HG03139 (cell line): ENCODE measurements around the gene ATP4A.
A peak's percentile ranks its signal among the peaks of the same experiment; 100 is the strongest.

ENCODE experiments used
- ATAC-seq: cut with Tn5 transposase; IDR thresholded peaks from one replicate; pipeline ENCODE4 v1.9.1; 2021; ENCODE audit not compliant: unreplicated experiment

Gene ATP4A

DNA sequence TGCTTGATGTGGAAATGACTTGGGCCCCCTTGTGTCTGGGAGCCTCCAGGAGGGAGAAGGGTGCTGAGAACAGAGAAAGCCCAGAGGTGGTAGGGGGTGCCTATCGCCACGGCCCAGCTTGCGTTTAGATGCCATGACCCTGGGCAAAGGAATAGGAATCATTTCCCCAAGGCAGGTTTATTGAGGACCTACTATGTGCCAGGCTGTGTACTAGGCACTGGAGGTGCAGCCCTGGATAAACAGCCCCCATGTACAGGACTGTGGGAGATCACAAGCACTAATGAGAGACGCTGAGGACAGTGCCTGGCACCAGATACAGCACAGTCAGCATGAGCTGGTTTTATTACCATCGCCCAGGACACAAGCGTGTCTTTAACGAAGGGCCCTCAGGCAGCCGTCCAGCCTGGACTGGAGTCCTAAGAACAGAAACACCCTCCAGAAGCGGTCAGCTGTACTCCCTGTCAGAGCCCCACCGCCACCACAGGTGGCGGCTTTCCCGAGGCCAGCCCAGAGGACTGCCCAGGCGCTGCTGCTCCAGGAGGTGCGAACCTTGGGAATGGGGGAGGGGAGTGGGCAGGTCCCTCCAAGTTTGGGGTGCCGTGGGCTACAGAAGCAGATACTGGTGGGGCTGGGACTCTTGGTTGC, 13.5 kb downstream of the ATP4A start:
- ATAC-seq, result no peak

DNA sequence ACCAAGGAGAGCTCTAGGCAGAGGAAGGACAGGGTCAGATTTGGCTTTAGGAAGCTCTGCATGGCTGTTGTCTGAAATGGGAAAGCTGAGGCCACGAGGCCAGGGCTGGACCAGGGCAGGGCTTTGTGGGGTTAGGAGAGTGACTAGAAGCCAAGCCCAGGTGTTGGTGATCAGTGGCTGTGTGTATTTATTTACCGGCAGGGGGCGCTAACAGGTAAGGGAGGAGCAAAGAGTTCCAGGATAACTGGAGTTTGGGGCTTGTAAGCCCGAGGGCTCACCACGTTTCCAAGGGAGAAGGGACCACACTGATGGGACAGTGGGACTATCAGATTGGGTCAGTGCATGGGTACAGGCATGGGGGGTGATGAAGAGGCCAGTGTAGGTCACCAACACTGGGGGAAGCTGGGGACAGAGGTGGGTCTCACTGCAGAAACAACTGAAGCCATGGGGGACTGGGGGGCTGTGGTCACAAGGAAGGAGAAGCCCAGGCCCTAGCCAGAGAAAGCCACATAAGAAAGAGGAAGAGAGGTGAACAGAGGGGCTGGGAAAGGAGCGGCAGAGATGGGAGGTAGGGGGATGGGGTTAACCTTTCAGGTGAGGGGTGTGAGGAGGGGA, 14.2 kb downstream of the ATP4A start:
- no peak for ATAC-seq

DNA sequence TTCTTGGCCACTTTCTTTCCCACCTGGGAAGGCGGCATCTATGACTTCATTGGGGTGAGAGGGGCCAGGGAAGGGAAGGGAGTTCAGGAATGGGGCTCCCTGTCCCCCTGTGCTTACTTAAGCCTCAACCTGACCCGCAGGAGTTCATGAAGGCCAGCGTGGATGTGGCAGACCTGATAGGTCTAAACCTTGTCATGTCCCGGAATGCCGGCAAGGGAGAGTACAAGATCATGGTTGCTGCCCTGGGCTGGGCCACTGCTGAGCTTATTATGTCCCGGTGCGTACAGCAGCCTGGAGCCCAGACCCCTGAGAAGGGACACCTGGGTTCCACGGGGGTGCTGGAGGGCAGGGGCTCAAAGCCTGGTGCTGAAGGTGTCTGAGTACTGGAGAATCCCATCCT, 16.9 kb downstream of the ATP4A start:
- ATAC-seq, result no peak

DNA sequence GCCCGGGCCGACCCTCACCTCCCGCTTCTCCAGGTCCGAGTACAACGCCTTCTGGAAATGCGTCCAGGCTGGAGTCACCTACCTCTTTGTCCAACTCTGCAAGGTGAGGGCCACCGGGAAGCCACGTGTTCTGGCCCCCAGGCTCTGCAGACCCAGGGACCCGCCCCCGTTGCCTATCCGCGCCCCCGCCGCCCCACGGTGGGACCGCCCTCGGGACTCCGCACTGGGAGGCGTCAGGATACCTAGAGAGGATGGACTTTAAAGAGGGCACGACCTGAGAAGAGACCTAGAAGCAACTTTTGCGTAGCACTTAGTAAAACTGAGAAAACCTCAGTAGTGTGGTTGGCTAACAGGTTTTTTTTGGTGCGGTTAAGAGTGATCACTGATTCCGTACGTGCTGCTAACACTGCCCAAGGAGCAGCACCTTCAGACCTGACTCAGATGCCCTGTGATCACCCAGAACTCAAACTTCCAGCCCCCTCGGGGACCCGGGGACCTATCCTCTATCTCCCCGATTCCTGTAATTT, 17.5 kb downstream of the ATP4A start:
- peak; percentile 28 for ATAC-seq

- peak; percentile 68 for ATAC-seq
Measured at GRCh38 chr19:35545001-35545854, 18.2 kb downstream of the ATP4A start, which contains the start of gene TMEM147. TSS of gene TMEM147 (plus strand) at chr19:35545626. CDS start at chr19:35545740, 114 bp downstream.

GRCh38 chr19:35544110-35544802, 19.2 kb downstream of the ATP4A start:
- no peak for ATAC-seq

DNA sequence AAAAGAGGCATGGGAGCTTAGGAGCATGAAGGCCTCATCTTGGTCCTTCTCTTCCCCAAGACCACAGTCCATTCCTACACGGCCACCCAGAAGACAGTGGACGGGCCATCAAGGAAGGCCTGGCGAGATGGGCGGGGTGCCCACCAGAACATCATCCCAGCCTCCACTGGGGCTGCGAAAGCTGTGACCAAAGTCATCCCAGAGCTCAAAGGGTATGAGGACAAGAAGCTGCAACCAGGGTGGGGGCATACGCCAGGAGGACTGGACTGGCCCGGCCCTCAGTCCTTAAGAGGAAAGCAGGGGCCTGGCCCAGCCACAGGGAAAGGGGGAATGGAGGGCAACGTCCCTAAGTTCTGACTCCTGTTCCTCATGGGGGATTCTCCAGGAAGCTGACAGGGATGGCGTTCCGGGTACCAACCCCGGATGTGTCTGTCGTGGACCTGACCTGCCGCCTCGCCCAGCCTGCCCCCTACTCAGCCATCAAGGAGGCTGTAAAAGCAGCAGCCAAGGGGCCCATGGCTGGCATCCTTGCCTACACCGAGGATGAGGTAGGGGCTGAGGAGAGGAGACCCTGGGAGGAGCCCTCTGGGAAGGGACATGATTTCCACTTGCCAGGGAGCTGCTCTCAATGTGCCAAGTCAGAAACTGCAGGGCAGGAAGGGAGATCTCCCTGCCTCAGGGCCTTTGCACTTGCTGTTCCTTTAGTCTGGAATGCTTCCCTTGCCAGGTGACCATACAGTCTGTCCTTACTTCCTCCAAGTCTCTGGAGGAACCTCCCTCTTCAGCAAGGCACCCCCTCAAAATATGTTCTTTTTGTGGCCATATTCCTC, 20.0 kb downstream of the ATP4A start:
- no peak for ATAC-seq

DNA sequence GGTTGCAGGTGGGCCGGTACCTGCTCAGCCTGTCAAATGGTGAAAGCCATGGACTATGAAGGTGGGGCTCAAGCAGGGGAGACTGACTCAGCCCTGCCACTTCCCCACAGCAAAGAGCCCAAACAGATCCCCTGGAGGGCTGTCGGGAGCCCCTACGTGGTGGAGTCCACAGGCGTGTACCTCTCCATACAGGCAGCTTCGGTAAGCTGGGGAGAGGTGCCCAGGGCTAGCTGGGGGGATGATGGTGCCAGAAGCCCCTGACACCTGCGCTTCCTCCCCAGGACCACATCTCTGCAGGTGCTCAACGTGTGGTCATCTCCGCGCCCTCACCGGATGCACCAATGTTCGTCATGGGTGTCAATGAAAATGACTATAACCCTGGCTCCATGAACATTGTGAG, 21.2 kb downstream of the ATP4A start:
- ATAC-seq, result no peak

DNA sequence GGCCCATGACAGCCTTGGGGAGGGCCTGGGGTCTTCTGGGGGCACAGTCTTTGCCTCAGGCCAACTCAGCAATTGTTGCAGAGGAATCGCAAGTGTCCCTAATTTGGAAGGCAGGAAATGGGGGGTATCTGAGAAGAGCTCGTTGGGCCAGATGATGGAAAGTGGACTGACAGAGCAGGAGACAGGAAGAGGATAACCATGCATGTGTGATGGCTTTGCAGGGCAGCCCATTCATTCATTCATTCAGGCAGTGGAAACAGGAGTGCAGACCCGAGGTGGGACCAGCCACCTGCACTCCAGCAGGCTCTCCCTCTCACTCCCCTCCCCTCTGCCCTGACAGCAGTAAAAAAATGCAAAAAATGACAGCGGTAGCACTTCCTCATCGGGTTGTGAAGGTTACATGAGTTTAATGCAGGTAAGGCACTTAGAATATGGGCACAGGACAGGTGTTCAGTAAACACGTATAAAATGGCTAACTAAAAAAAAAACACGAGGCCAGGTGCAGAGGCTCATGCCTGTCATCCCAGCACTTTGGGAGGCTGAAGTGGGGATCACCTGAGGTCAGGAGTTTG, 23.0 kb downstream of the ATP4A start:
- no peak for ATAC-seq

GRCh38 chr19:35539850-35540249, 23.6 kb downstream of the ATP4A start:
- ATAC-seq, result no peak

DNA sequence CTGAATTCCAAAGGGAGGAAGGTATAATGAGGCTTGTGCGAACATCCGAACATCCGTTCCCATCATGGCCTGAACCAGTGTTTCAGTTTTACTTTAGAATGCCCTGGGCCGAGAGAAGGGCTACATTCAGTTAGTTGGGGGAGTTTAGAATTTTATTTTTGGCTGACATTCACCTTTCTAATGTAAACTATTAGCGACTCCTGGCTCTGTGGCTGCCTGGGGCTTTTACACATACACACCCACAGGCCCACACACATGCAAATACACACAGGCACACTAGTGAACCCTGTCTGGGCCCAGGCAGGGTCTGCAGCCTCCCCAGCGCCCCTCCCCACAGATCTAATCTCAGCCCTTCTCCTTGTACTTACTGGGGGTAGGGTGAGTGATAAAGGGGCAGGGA, 24.1 kb downstream of the ATP4A start:
- ATAC-seq, result no peak

DNA sequence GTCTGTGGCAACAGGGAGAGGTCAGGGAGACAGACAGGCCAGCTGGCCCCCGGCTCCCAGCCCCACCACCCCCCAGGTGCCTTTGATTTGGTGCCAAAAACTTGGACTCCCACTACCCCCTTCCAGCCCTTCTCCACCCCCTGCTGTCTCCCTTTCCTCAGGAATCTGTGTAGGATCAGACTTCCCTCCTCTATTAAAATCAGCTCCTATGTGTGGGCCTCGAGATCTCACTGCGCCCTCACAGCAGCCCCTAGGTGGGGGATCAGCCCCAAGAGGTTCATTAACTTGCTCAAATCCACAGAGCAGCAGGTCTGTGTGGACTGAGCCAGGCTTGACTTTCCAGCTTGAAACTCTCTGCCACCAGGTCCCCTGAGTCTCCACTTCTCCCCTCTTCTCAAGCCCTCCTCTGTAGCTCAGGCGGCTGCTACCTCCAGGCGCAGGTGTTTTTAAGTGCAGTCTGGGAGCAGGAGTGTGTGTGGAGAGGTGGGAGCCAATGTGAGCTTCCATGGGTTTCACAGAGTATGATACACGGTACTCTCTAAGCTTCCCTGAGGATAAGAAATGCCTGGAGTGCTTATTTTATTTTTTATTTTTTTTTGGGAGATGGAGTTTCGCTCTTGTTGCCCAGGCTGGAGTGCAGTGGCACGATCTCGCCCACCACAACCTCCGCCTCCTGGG, 28.5 kb downstream of the ATP4A start:
- no peak for ATAC-seq

DNA sequence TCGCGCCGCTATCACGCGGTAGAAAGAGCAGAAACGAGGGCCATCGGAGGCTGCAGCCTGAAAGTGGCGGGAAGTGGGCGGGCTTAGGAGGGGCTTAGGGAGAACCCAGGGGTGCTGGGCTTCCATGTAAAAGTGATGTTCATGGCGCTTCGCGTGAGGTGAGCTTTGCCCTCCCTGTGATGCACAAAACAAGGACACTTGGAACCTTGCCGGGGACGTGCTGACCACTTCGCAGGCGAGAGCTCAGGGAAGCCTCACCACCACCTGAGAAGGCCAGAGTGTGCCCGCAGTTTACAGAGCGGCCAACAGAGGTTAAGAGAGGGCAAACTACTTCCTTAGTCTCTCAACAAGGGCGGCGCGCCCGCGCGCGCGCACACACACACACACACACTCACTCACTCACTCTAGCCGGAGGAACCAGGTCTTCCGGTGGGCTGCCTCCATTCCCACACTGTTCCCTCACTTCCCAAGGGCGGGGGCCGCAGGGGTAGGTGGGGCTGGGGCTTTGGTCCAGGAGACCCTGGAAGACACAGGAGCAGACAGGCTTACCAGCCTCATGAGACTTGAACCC, 29.6 kb downstream of the ATP4A start:
- no peak for ATAC-seq

- ATAC-seq, result no peak
Measured at GRCh38 chr19:35533201-35533821, 30.1 kb downstream of the ATP4A start, which contains the start of gene GAPDHS. TSS of gene GAPDHS (plus strand) at chr19:35533456. CDS start at chr19:35533528, 72 bp downstream.

GRCh38 chr19:35531291-35531690, 32.2 kb downstream of the ATP4A start:
- no peak for ATAC-seq

DNA sequence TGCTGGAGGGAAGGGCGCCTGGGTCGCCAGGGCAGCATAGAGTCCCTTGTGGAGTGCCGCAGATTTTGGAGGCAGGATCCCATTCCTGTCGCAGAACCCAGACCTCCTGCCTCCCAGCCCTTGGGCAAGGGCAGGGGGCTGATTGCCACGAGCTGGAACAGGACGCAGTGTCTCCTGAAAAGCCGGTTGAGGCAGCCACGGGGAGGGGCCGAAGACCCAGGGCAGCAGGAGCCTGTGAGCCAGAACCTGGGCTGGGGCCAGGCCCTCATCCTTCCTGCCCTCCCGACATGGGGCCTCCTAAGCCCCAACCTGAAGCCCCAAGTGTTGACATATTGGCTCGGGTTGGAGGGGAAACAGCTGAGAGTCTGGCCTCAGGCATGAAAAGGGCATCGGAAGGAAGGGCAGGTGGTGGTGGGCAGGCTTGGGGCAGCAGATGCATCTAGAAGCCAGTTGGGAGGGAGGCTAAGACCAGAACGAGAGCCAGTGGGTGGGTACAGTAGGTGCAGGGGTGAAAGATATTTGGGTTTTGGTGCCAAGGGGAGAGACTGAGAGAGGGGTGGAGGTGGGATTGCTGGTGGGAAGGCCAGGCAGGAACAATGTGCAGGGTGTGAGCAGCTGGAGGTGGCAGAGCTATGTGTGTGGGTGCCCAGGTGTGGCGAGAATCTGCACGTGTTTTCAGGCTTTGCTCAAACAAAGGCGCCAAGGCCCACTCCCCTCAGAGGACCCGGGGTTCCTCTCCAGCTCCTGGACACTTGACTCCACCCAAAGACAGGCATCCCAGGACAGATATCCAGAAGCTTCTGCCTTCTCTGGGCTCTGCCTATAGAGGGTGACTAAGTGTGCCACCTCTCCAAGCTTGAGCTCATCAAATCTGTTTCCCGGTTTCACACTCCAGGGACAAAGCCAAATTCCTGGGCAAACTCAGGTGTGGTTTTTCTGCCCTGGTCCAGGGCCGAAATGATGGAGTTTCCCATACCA, 33.9 kb downstream of the ATP4A start:
- no peak for ATAC-seq
